ENCODE data around the gene SLC25A25. TPM values are rescaled to one million over a fixed set of nuclear protein-coding genes. Genes with fewer than 3 reads are reported as not detected.

SLC25A25 gene
- total and polyA plus RNA-seq, 2 of the 8 experiments (the other 6 are each of a cell fraction or from before 2014, with no cell fraction given), result 6.5 to 18.5 TPM

DNA sequence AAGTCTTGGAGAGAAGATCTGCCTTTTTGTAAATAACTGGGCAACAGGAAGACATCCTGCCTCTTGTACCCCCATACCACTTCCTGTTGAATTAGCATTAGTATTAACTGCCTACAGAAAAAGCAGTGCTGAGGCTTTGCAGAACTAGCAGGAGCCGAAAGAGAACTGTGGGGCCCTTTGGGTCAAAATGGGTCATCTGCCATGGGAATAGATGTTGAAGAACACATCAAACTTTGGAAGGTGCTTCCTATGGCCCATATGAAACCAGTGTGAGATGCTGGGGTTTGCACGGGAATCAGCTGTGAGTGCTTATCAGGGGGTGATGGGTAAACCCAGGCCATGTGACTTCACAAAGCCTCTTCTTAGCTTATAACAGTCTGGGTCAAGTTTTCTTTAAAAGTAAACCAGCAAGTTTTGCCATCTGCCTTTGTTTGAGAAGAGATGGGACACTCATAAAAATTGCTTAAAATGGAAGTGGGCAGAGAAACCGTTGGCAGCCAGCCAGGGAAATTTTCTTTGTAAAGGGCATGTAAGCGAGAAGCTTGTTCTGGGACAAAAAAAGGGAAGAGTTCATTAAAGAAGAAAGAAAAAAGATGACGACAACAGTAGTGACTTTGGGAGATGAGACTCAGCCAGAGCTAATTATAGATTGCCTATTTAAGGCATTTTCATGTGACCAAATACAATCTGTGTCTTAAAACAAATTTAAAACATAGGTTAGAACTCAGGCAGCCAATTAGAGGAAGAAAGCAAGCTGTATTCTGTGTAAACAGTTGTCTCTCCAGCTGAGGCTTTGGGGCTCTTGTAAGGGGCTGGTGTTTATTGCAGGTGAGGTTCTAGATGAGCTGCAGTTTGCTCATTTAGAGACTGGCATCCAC lies 4.4 kb downstream of the SLC25A25 start:
- POLR2A ChIA-PET (ENCODE audit: partially characterized antibody), result interaction anchor here (0.8 to 2.8 kb wide), 7 partner anchors 9 to 283 kb away, joined by 3 to 12 read pairs (median 3); no protein-coding TSS in a partner anchor
- Histone ChIP-seq H3K9ac (replicated peaks in 1 of 4; ENCODE audit: extremely low read depth in 1 of 4, low read depth in 3 of 4, low read length in 3 of 4) (no peak overlapping the region), H3K27ac (ENCODE audit: low read depth, low read length) (no peak overlapping the region; the same call in 1 of the 2 replicates), H3K56ac (replicated peaks; ENCODE audit: insufficient read length, low read depth, low read length) (no peak overlapping the region), H3K23ac (ENCODE audit: insufficient read length) (no peak overlapping the region), H4K5ac (ENCODE audit: insufficient read length, low read depth, low read length) (no peak overlapping the region), H2BK120ac (replicated peaks; ENCODE audit: low read depth, low read length) (no peak overlapping the region), H3K4me1 (replicated peaks in 1 of 4; ENCODE audit: control insufficient read depth in 3 of 4, insufficient read depth in 4 of 4, low read length in 3 of 4) (peaks cover 5 to 10% (median 7%) of the 10 kb centered on the region in 4 experiments; a peak in 6 of 7 replicates), H3K18ac (ENCODE audit: extremely low read depth, low read length) (no peak overlapping the region), H2BK5ac (ENCODE audit: low read depth, low read length) (no peak overlapping the region), H3K4ac (replicated peaks; ENCODE audit: insufficient read length, low read depth, low read length) (no peak overlapping the region), H2AFZ (ENCODE audit: low read length) (no peak overlapping the region), H2BK20ac (ENCODE audit: low read length) (no peak overlapping the region), H4K8ac (ENCODE audit: extremely low read depth, insufficient read depth, low read length) (no peak overlapping the region), H4K20me1 (replicated peaks in 1 of 2; ENCODE audit: control insufficient read depth in 1 of 2, insufficient read depth in 2 of 2, low read length in 2 of 2) (peaks cover 0 to 6% of the 10 kb centered on the region in 2 experiments), H4K91ac (replicated peaks; ENCODE audit: insufficient read length, low read length) (no peak overlapping the region), H3K27me3 (replicated peaks in 1 of 4; ENCODE audit: control insufficient read depth in 3 of 4, extremely low read depth in 1 of 4, insufficient read depth in 3 of 4, low read length in 3 of 4) (no peaks in the 10 kb centered on the region; a peak in 1 of 7 replicates), H3K14ac (ENCODE audit: insufficient read length) (no peak overlapping the region), H3K23me2 (ENCODE audit: low read depth, low read length) (peaks cover 8% of the 10 kb centered on the region), H3K79me1 (ENCODE audit: low read depth, low read length) (peaks cover 4% of the 10 kb centered on the region), H2AK5ac (ENCODE audit: low read depth, low read length) (no peak overlapping the region), H3K4me2 (ENCODE audit: insufficient read depth in 1 of 2, low read depth in 2 of 2, low read length in 2 of 2) (peak overlapping the region; percentile 1 to 4; a peak in 1 of 4 replicates), H3K9me3 (ENCODE audit: insufficient read depth in 2 of 2, low read depth in 1 of 2, low read length in 1 of 2) (no peaks in the 10 kb centered on the region), H3K79me2 (ENCODE audit: control insufficient read depth in 1 of 2, insufficient read depth in 2 of 2, low read length in 2 of 2) (peaks cover 0 to 46% of the 10 kb centered on the region in 2 experiments; a peak in 2 of 4 replicates), H3K36me3 (ENCODE audit: control insufficient read depth in 2 of 4, insufficient read depth in 4 of 4, low read length in 3 of 4) (no peaks in the 10 kb centered on the region), H2BK15ac (ENCODE audit: low read length) (no peak overlapping the region), H3K4me3 (ENCODE audit: extremely low read depth in 1 of 4, insufficient read depth in 2 of 4, low read depth in 3 of 4, low read length in 4 of 4) (no peak overlapping the region), H2BK12ac (ENCODE audit: low read depth, low read length) (no peak overlapping the region)
- TF ChIP-seq POLR2A (IDR thresholded peaks at IDR 0.05; ENCODE audit: control extremely low read depth in 1 of 2, low read depth in 2 of 2, low read length in 2 of 2) (no peak), FOSL1 (IDR thresholded peaks at IDR 0.05; ENCODE audit: insufficient read depth, low read depth, low read length) (no peak), CREB1 (IDR thresholded peaks at IDR 0.05) (no peak), SAP30 (IDR thresholded peaks at IDR 0.05; ENCODE audit: insufficient read depth, insufficient replicate concordance, low read length) (no peak), JUND (IDR thresholded peaks at IDR 0.05; ENCODE audit: low read length) (no peak), TEAD4 (IDR thresholded peaks at IDR 0.05; ENCODE audit: low read depth, low read length) (no peak), SP1 (IDR thresholded peaks at IDR 0.05; ENCODE audit: low read depth, low read length) (no peak), CEBPB (IDR thresholded peaks at IDR 0.05; ENCODE audit: low read depth, low read length) (no peak), CTBP2 (IDR thresholded peaks at IDR 0.05; ENCODE audit: borderline replicate concordance, insufficient read depth, insufficient read length, low read length) (no peak), SIRT6 (IDR thresholded peaks at IDR 0.05; ENCODE audit: low read length) (no peak), RAD21 (IDR thresholded peaks at IDR 0.05 in 1 of 2, conservative IDR thresholded peaks at IDR 0.05 in 1 of 2; ENCODE audit: low read depth in 2 of 2, low read length in 2 of 2) (no peak)
- TF ChIP-seq, protein P1, sequence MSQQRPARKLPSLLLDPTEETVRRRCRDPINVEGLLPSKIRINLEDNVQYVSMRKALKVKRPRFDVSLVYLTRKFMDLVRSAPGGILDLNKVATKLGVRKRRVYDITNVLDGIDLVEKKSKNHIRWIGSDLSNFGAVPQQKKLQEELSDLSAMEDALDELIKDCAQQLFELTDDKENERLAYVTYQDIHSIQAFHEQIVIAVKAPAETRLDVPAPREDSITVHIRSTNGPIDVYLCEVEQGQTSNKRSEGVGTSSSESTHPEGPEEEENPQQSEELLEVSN (IDR thresholded peaks at IDR 0.05), result no peak
- no peak for FAIRE-seq
- CTCF ChIA-PET (ENCODE audit: partially characterized antibody), result interaction anchor here (0.8 to 3.1 kb wide), 13 partner anchors 10 to 177 kb away, joined by 3 to 12 read pairs (median 5); no protein-coding TSS in a partner anchor
- 82% methylated on average over 5 of the region's 5 CpGs; no CpG with 5 or more reads in 1 of the 2 experiments for WGBS, 2 experiments (ENCODE audit: extremely low coverage in 1 of 2, insufficient coverage in 1 of 2, insufficient read length in 1 of 2, insufficient replicate concordance in 2 of 2, low coverage in 1 of 2, low lambda C conversion rate in 2 of 2, missing lambda C conversion rate in 1 of 2)
- no peak for DNase-seq (ENCODE audit: low read depth in 1 of 2, low spot score in 2 of 2)
